Naive B cell (primary cell): ENCODE measurements around the gene CADM2. TPM values are rescaled to one million over a fixed set of nuclear protein-coding genes. Genes with fewer than 3 reads are reported as not detected.
"Not testable (repeated sequence)": the region's sequence is repeated elsewhere in the genome, so short reads cannot be mapped to it uniquely, and the experiment has no call there.

Experiments used
- ATAC-seq, 2 donors: fragments of 150-1000 bp; cut with Tn5 transposase; 2 replicates each; pipeline ENCODE4 v1.10.0; 2021; ENCODE audit warnings: low read depth in 2 of 2, mild to moderate bottlenecking in 2 of 2, moderate library complexity in 2 of 2
- DNase-seq: peaks from one replicate; pipeline ENCODE4 v3.0.0; 2022
- H3K27ac Mint-ChIP-seq, 6 donors: one replicate each; pipeline ENCODE4 v1.8.0; 2020 to 2022; ENCODE audit warnings: mild to moderate bottlenecking in 6 of 6, mixed read lengths in 6 of 6, moderate library complexity in 5 of 6, inconsistent platforms in 2 of 6
- H3K27me3 Mint-ChIP-seq, 3 donors: one replicate each; pipeline ENCODE4 v1.8.0; 2021 to 2022; ENCODE audit warnings: mixed read lengths in 3 of 3, mild to moderate bottlenecking in 1 of 3
- H3K36me3 Mint-ChIP-seq, 2 donors: one replicate each; pipeline ENCODE4 v1.8.0; 2020 to 2022; ENCODE audit warnings: mixed read lengths in 2 of 2, inconsistent platforms in 1 of 2, mild to moderate bottlenecking in 1 of 2
- H3K4me1 Mint-ChIP-seq, 3 donors: one replicate each; pipeline ENCODE4 v1.8.0; 2020 to 2022; ENCODE audit warnings: mixed read lengths in 3 of 3, inconsistent platforms in 1 of 3, mild to moderate bottlenecking in 1 of 3, moderate library complexity in 1 of 3
- H3K4me3 Mint-ChIP-seq, 8 donors: one replicate each; pipeline ENCODE4 v1.8.0; 2020 to 2022; ENCODE audit warnings: mild to moderate bottlenecking in 8 of 8, mixed read lengths in 8 of 8, moderate library complexity in 8 of 8, inconsistent platforms in 2 of 8
- H3K9me3 Mint-ChIP-seq, 7 donors: one replicate each; pipeline ENCODE4 v1.8.0; 2020 to 2022; ENCODE audit warnings: mixed read lengths in 7 of 7, mild to moderate bottlenecking in 5 of 7, inconsistent platforms in 2 of 7, moderate library complexity in 1 of 7
- polyA plus RNA-seq, 6 donors: library from polyadenylated mRNA; unstranded; fragments of 300-500 nt; fragmentation: Illumina TruSeq; gene quantifications; one replicate each; pipeline ENCODE4 v1.2.3, GENCODE V29; 2021; ENCODE audit warnings: low read depth in 6 of 6

CADM2 gene
- polyA plus RNA-seq, 6 donors from 2014 or later, result 0.26 to 0.59 TPM; not detected in 4

- Mint-ChIP-seq H3K4me1 (no peaks in the 10 kb centered on the region), H3K36me3 (no peaks in the 10 kb centered on the region), H3K27ac (no peak overlapping the region), H3K27me3 (no peaks in the 10 kb centered on the region), H3K9me3 (peaks cover 0 to 9% (median 0%) of the 10 kb centered on the region in 7 donors), H3K4me3 (no peak overlapping the region)
- DNase-seq, result no peak
- no peak for ATAC-seq
Observed at GRCh38 chr3:85142626-85143025, 183.8 kb downstream of the CADM2 start.

- no peak for ATAC-seq
- no peak overlapping the region for H3K27ac Mint-ChIP-seq
- H3K4me1 Mint-ChIP-seq, result no peaks in the 10 kb centered on the region
- no peak for DNase-seq
- H3K9me3 Mint-ChIP-seq, result peaks cover 0 to 5% (median 2%) of the 10 kb centered on the region in 7 donors
- no peaks in the 10 kb centered on the region for H3K36me3 Mint-ChIP-seq
- no peak overlapping the region for H3K4me3 Mint-ChIP-seq
- H3K27me3 Mint-ChIP-seq, result no peaks in the 10 kb centered on the region
Observed at GRCh38 chr3:85148036-85148435, 189.2 kb downstream of the CADM2 start.

- ATAC-seq (no peak), DNase-seq (no peak)
- Mint-ChIP-seq H3K27me3 (no peaks in the 10 kb centered on the region), H3K36me3 (no peaks in the 10 kb centered on the region), H3K4me3 (no peak overlapping the region), H3K4me1 (no peaks in the 10 kb centered on the region), H3K27ac (no peak overlapping the region), H3K9me3 (peaks cover 0 to 5% (median 2%) of the 10 kb centered on the region in 7 donors)
Observed at GRCh38 chr3:85151555-85151954, 192.8 kb downstream of the CADM2 start.

GRCh38 chr3:85153279-85153678, 194.5 kb downstream of the CADM2 start:
- ATAC-seq, H3K27me3 Mint-ChIP-seq, H3K4me3 Mint-ChIP-seq, DNase-seq, H3K36me3 Mint-ChIP-seq, H3K4me1 Mint-ChIP-seq, H3K9me3 Mint-ChIP-seq, H3K27ac Mint-ChIP-seq: not testable (repeated sequence)

GRCh38 chr3:85159376-85159775, 200.6 kb downstream of the CADM2 start:
- H3K36me3 Mint-ChIP-seq, result no peaks in the 10 kb centered on the region
- no peak overlapping the region for H3K27ac Mint-ChIP-seq
- ATAC-seq, result no peak
- H3K4me3 Mint-ChIP-seq, result no peak overlapping the region
- H3K9me3 Mint-ChIP-seq, result peaks cover 0 to 5% (median 2%) of the 10 kb centered on the region in 7 donors
- H3K27me3 Mint-ChIP-seq, result no peaks in the 10 kb centered on the region
- H3K4me1 Mint-ChIP-seq, result no peaks in the 10 kb centered on the region
- no peak for DNase-seq

GRCh38 chr3:85161544-85161943, 202.8 kb downstream of the CADM2 start:
- DNase-seq, result no peak
- Mint-ChIP-seq H3K4me1 (no peaks in the 10 kb centered on the region), H3K27ac (peak overlapping the region in 2 of 6 donors; percentile 17 to 57), H3K4me3 (no peak overlapping the region), H3K27me3 (no peaks in the 10 kb centered on the region), H3K36me3 (no peaks in the 10 kb centered on the region), H3K9me3 (peaks cover 0 to 5% (median 2%) of the 10 kb centered on the region in 7 donors)
- ATAC-seq, result no peak

GRCh38 chr3:85162905-85163304, 204.1 kb downstream of the CADM2 start:
- Mint-ChIP-seq H3K4me3 (no peak overlapping the region), H3K27ac (no peak overlapping the region), H3K27me3 (no peaks in the 10 kb centered on the region), H3K36me3 (no peaks in the 10 kb centered on the region), H3K9me3 (peaks cover 0 to 5% (median 2%) of the 10 kb centered on the region in 7 donors), H3K4me1 (no peaks in the 10 kb centered on the region)
- no peak for ATAC-seq
- DNase-seq, result no peak

- Mint-ChIP-seq H3K27me3 (no peaks in the 10 kb centered on the region), H3K27ac (no peak overlapping the region), H3K9me3 (peaks cover 0 to 2% (median 0%) of the 10 kb centered on the region in 7 donors), H3K4me3 (no peak overlapping the region), H3K4me1 (no peaks in the 10 kb centered on the region), H3K36me3 (no peaks in the 10 kb centered on the region)
- no peak for ATAC-seq
- DNase-seq, result no peak
Observed at GRCh38 chr3:85164436-85164835, 205.6 kb downstream of the CADM2 start.

- H3K36me3 Mint-ChIP-seq, result no peaks in the 10 kb centered on the region
- no peak for DNase-seq
Observed at GRCh38 chr3:85167576-85167975, 208.8 kb downstream of the CADM2 start.

GRCh38 chr3:85170646-85171045, 211.9 kb downstream of the CADM2 start:
- ATAC-seq (no peak), DNase-seq (no peak)
- Mint-ChIP-seq H3K27me3 (no peaks in the 10 kb centered on the region), H3K36me3 (no peaks in the 10 kb centered on the region), H3K4me3 (no peak overlapping the region), H3K4me1 (no peaks in the 10 kb centered on the region), H3K9me3 (no peaks in the 10 kb centered on the region), H3K27ac (no peak overlapping the region)

More at GRCh38 chr3:85167576-85167975, 208.8 kb downstream of the CADM2 start:
- Mint-ChIP-seq H3K27me3 (no peaks in the 10 kb centered on the region), H3K4me1 (no peaks in the 10 kb centered on the region), H3K4me3 (no peak overlapping the region), H3K27ac (no peak overlapping the region), H3K9me3 (peaks cover 0 to 2% (median 0%) of the 10 kb centered on the region in 7 donors)
- no peak for ATAC-seq

- DNase-seq, result no peak
- Mint-ChIP-seq H3K4me3 (no peak overlapping the region), H3K27me3 (no peaks in the 10 kb centered on the region), H3K4me1 (no peaks in the 10 kb centered on the region), H3K36me3 (no peaks in the 10 kb centered on the region), H3K27ac (no peak overlapping the region), H3K9me3 (no peaks in the 10 kb centered on the region)
- no peak for ATAC-seq
Observed at GRCh38 chr3:85171976-85172375, 213.2 kb downstream of the CADM2 start.

- no peaks in the 10 kb centered on the region for H3K36me3 Mint-ChIP-seq
- no peaks in the 10 kb centered on the region for H3K4me1 Mint-ChIP-seq
- DNase-seq (no peak), ATAC-seq (no peak)
- no peak overlapping the region for H3K27ac Mint-ChIP-seq
- H3K9me3 Mint-ChIP-seq, result no peaks in the 10 kb centered on the region
- no peaks in the 10 kb centered on the region for H3K27me3 Mint-ChIP-seq
- no peak overlapping the region for H3K4me3 Mint-ChIP-seq
Observed at GRCh38 chr3:85176799-85177198, 218.0 kb downstream of the CADM2 start.

- H3K4me1 Mint-ChIP-seq, result no peaks in the 10 kb centered on the region
- no peak overlapping the region for H3K27ac Mint-ChIP-seq
- no peak for ATAC-seq
- H3K9me3 Mint-ChIP-seq, result peaks cover 0 to 1% (median 0%) of the 10 kb centered on the region in 7 donors
- no peaks in the 10 kb centered on the region for H3K27me3 Mint-ChIP-seq
- H3K36me3 Mint-ChIP-seq, result no peaks in the 10 kb centered on the region
- DNase-seq, result no peak
- no peak overlapping the region for H3K4me3 Mint-ChIP-seq
Observed at GRCh38 chr3:85182975-85183752, 224.4 kb downstream of the CADM2 start.

GRCh38 chr3:85185495-85185894, 226.7 kb downstream of the CADM2 start:
- Mint-ChIP-seq H3K4me3 (no peak overlapping the region), H3K27ac (no peak overlapping the region), H3K27me3 (no peaks in the 10 kb centered on the region), H3K36me3 (no peaks in the 10 kb centered on the region), H3K4me1 (no peaks in the 10 kb centered on the region), H3K9me3 (peaks cover 0 to 1% (median 0%) of the 10 kb centered on the region in 7 donors)
- DNase-seq (no peak), ATAC-seq (no peak)
